HuH-7.5 (cell line): ENCODE data around the gene CDH11.

ENCODE experiments used
- DNase-seq: peaks from one replicate; pipeline ENCODE4 v3.0.0; 2011; ENCODE audit warnings: low spot score

CDH11 gene

DNA sequence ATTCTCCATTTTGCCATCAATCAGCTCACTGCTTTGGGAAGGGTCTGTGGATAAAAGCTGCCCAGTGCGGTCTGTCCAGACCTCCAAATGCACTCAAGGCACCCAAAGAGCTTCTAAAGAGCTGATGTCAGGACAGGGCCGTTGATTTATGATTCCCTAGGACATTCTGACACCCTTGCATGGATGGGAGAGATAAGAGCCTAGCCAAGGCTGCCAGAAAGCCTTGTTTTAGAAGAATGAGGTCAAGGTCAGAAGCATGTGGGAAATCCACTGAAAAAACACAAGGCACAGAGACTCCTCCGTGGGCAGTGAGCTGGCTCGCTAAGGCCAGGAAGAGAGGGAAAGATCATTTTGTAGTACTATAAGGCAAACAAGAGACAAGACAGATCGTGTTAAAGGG, 214.0 kb downstream of the CDH11 start:
- no peak for DNase-seq

DNA sequence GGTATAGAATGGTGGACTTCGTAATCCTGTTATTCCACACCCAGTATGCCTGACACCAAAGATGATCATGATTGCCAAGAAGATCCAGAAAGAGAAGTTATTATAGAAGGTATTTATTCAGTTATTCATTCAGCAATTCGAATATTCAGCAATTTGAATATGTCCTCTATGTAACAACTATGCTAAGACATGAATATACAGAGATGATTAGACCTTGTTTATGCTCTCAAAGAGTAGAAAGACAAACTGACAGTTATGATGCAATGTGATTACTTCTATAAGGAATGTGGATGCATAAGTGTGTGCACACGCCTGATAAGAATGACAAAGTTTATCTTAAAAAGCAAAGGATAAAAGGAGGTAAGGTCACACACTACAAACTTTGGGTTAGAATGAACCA, 218.1 kb downstream of the CDH11 start:
- no peak for DNase-seq

DNA sequence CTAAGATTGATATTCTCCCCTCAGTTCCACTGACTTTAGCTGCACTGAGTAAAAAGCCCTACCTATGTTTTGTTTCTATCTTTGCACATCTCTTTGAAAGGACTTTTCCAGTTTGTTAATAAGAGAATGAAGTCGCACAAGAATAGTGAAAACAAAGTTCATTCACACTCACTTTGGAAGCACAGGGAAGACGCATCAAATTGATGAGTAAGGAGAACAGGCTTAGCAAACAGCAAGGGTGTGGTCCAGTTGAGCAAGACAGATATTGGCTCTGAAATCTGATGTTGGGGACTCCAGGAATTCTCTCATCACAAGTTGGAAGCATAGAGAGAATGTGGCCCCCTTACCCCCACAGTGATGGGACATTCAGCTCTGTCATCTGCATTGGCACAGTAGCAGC, 221.3 kb downstream of the CDH11 start:
- no peak for DNase-seq

DNA sequence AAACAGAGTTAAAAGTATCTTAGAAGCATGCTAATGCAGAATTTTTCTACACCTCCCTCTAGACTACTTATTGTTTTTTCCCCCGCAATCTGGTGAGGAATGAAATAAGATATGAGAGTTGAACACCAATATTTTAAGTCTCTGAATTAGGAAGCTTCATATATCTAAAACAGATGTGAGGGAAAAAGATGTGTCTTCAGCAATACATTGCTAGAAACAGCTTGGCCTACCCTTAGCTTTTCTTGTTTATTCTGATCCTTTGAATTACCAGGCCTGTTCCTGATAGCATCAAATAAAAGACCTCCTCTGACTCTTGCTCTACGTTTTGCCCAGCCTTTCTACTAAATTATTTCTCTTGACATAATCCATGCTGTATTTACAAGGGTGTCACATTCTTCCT, 221.8 kb downstream of the CDH11 start:
- DNase-seq, result no peak

DNA sequence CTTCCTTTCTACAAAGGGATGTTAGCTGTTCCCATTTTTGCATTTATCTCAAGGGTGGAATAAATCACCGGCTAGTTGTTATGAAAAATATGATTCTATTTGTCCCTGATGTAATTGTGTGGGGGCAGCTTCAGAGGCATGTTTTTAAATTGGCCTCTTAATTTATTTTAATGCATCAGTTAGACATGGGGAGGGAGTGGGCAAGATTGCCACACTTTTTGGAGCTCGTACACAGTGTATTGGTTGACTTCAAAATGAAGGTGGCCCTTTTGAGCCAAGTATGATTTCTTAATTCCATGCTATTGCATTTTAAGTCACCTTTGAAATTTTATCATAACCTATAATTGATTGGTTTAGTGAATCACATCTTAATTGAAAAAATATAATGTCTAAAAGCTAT, 223.7 kb downstream of the CDH11 start:
- no peak for DNase-seq
